Measurements from ENCODE around the gene ZNF592. TPM values are rescaled to one million over a fixed set of nuclear protein-coding genes. Genes with fewer than 3 reads are reported as not detected.

Gene ZNF592
- polyA plus RNA-seq, 1 donor (not counting 4 experiments of a cell fraction or from before 2014, with no cell fraction given): 4.1 TPM

- peaks cover 19% of the 10 kb centered on the region for H3K4me1 ChIP-seq (ENCODE audit: control insufficient read depth, extremely low read depth, insufficient read depth, low read length)
- dilution Hi-C loops (cut with MboI; ENCODE audit: extremely low pct_ligation_motif_present, low sequenced_read_pairs): no loop called here
Observed at GRCh38 chr15:84855765-84856164, 107.4 kb downstream of the ZNF592 start.

More at GRCh38 chr15:84855765-84856164, 107.4 kb downstream of the ZNF592 start:
- no peaks in the 10 kb centered on the region for H3K79me2 ChIP-seq (ENCODE audit: control insufficient read depth, insufficient read depth, low read length)
- no peaks in the 10 kb centered on the region for H4K20me1 ChIP-seq (ENCODE audit: control insufficient read depth, extremely low read depth, insufficient read depth, low read length)
- no peak overlapping the region for H3K9ac ChIP-seq (ENCODE audit: control insufficient read depth, extremely low read depth, insufficient read depth, low read length)
- H3K27me3 ChIP-seq (ENCODE audit: control insufficient read depth, extremely low read depth, insufficient read depth, low read length): no peaks in the 10 kb centered on the region
- no peaks in the 10 kb centered on the region for H3K36me3 ChIP-seq (ENCODE audit: control insufficient read depth in 2 of 2, extremely low read depth in 1 of 2, insufficient read depth in 2 of 2, low read length in 2 of 2)
- H3K9me1 ChIP-seq (ENCODE audit: control insufficient read depth, extremely low read depth, insufficient read depth, low read length): no peaks in the 10 kb centered on the region
- H2AFZ ChIP-seq (ENCODE audit: control insufficient read depth, low read length): no peak overlapping the region
- H3K4me3 ChIP-seq (ENCODE audit: control insufficient read depth in 2 of 3, extremely low read depth in 1 of 3, insufficient read depth in 2 of 3, low read depth in 1 of 3, low read length in 3 of 3): no peak overlapping the region
- no peak overlapping the region for H3K4me2 ChIP-seq (ENCODE audit: control insufficient read depth, extremely low read depth, insufficient read depth, low read depth, low read length)
- DNase-seq (ENCODE audit: low read depth, low spot score): no peak
- TF ChIP-seq, protein P1, sequence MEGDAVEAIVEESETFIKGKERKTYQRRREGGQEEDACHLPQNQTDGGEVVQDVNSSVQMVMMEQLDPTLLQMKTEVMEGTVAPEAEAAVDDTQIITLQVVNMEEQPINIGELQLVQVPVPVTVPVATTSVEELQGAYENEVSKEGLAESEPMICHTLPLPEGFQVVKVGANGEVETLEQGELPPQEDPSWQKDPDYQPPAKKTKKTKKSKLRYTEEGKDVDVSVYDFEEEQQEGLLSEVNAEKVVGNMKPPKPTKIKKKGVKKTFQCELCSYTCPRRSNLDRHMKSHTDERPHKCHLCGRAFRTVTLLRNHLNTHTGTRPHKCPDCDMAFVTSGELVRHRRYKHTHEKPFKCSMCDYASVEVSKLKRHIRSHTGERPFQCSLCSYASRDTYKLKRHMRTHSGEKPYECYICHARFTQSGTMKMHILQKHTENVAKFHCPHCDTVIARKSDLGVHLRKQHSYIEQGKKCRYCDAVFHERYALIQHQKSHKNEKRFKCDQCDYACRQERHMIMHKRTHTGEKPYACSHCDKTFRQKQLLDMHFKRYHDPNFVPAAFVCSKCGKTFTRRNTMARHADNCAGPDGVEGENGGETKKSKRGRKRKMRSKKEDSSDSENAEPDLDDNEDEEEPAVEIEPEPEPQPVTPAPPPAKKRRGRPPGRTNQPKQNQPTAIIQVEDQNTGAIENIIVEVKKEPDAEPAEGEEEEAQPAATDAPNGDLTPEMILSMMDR (optimal IDR thresholded peaks at IDR 0.05 in 1 of 3, IDR thresholded peaks at IDR 0.05 in 1 of 3, conservative IDR thresholded peaks at IDR 0.05 in 1 of 3; ENCODE audit: extremely low read depth in 1 of 3, insufficient read depth in 2 of 3, low read length in 3 of 3): no peak
- no peak for TF ChIP-seq EZH2 (IDR thresholded peaks at IDR 0.05; ENCODE audit: low read length)
- FAIRE-seq: no peak
- no peaks in the 10 kb centered on the region for H3K9me3 ChIP-seq (ENCODE audit: control insufficient read depth, low read depth, low read length)
- no peak overlapping the region for H3K27ac ChIP-seq (ENCODE audit: control insufficient read depth, insufficient read depth, low read length)

Small RNA genes within 50 kb of the gene (small RNA-seq; reads per million reads assigned to genes)
- 0 reads per million in 3 experiments for gene RF00402 (ENCODE audit: insufficient read length in 3 of 3, low read depth in 3 of 3, low replicate concordance in 1 of 3)

Other genes starting within 250 kb of the ZNF592 start
- 3.7 to 4.6 TPM (median 3.7 TPM) in 3 replicates for gene ZSCAN2, start 147.6 kb upstream of the ZNF592 start, polyA plus RNA-seq
- gene WDR73, start 94.3 kb upstream of the ZNF592 start, polyA plus RNA-seq: 23.5 to 24.2 TPM (median 23.6 TPM) in 3 replicates
- gene NMB, start 90.4 kb upstream of the ZNF592 start, polyA plus RNA-seq: 2.8 to 4.1 TPM (median 3.9 TPM) in 3 replicates
- gene SEC11A, start 32.5 kb upstream of the ZNF592 start, polyA plus RNA-seq: 110 to 195 TPM (median 115 TPM) in 3 replicates
- 0.07 to 0.33 TPM (median 0.07 TPM) in 3 replicates for gene ALPK3, start 68.8 kb downstream of the ZNF592 start, polyA plus RNA-seq
- not detected in 3 replicates for gene SLC28A1, start 136.1 kb downstream of the ZNF592 start, polyA plus RNA-seq
- 19.5 to 24.2 TPM (median 24.1 TPM) in 3 replicates for gene PDE8A, start 233.3 kb downstream of the ZNF592 start, polyA plus RNA-seq

All from keratinocyte (primary cell).